DND-41 (cell line): ENCODE data around the gene RBM19.
"Not testable (repeated sequence)": the region's sequence is repeated elsewhere in the genome, so short reads cannot be mapped to it uniquely, and the experiment has no call there.

Experiments used
- ATAC-seq: fragments of 200-7000 bp; cut with Tn5 transposase; 3 replicates; pipeline ENCODE4 v1.9.1; 2021; ENCODE audit warnings: low read depth; ENCODE audit not compliant: insufficient read depth
- DNase-seq: peaks from one replicate; pipeline ENCODE4 v3.0.0-alpha.2; 2020
- H2AFZ ChIP-seq: 2 replicates; pipeline ENCODE4 v1.6.0; 2012; ENCODE audit warnings: low read depth, low read length
- H3K27ac ChIP-seq: 2 replicates; pipeline ENCODE4 v1.5.1; 2012; ENCODE audit warnings: low read length, inconsistent platforms
- H3K27me3 ChIP-seq: fragments of 200-600 bp; sonication (generic); 2 replicates; pipeline ENCODE4 v1.6.0; 2012; ENCODE audit warnings: low read length, mild to moderate bottlenecking, inconsistent platforms; ENCODE audit not compliant: insufficient read depth, poor library complexity
- H3K36me3 ChIP-seq: 2 replicates; pipeline ENCODE4 v1.5.1; 2012; ENCODE audit warnings: low read length, inconsistent platforms; ENCODE audit not compliant: insufficient read depth
- H3K4me1 ChIP-seq: 2 replicates; pipeline ENCODE4 v1.5.1; 2012; ENCODE audit warnings: mild to moderate bottlenecking, low read length; ENCODE audit not compliant: insufficient read depth
- H3K4me2 ChIP-seq: 2 replicates; pipeline ENCODE4 v1.6.0; 2012; ENCODE audit warnings: mild to moderate bottlenecking, moderate library complexity, low read length, inconsistent platforms; ENCODE audit not compliant: insufficient read depth
- H3K4me3 ChIP-seq, 2 experiments: fragments of 200-600 bp in 1 of 2; shearing (Covaris generic) in 1 of 2; 2 replicates each; pipeline ENCODE4 v1.5.1; 2012 to 2016; ENCODE audit warnings: inconsistent platforms in 2 of 2, low read length in 2 of 2, mild to moderate bottlenecking in 2 of 2, low read depth in 1 of 2, moderate library complexity in 1 of 2
- H3K79me2 ChIP-seq: 2 replicates; pipeline ENCODE4 v1.6.0; 2012; ENCODE audit warnings: low read length, inconsistent platforms; ENCODE audit not compliant: insufficient read depth
- H3K9ac ChIP-seq: 2 replicates; pipeline ENCODE4 v1.6.0; 2012; ENCODE audit warnings: low read depth, mild to moderate bottlenecking, inconsistent platforms, low read length, moderate library complexity
- H3K9me3 ChIP-seq: 2 replicates; pipeline ENCODE4 v1.5.1; 2012; ENCODE audit warnings: low read length, moderate library complexity, mild to moderate bottlenecking, inconsistent platforms; ENCODE audit not compliant: insufficient read depth, severe bottlenecking
- H4K20me1 ChIP-seq: 2 replicates; pipeline ENCODE4 v1.6.0; 2012; ENCODE audit warnings: low read length; ENCODE audit not compliant: insufficient read depth
- CTCF ChIP-seq: IDR thresholded peaks from 2 replicates; pipeline ENCODE4 v1.5.1; 2012; ENCODE audit warnings: borderline replicate concordance, low read length, moderate library complexity, mild to moderate bottlenecking; ENCODE audit not compliant: poor library complexity, severe bottlenecking; ENCODE audit errors: extremely low read depth
- EZH2 ChIP-seq: IDR thresholded peaks from 3 replicates; pipeline ENCODE4 v1.6.1; 2012; ENCODE audit warnings: borderline replicate concordance, low read depth, mild to moderate bottlenecking, moderate library complexity, low read length, inconsistent platforms; ENCODE audit not compliant: severe bottlenecking

RBM19 gene

DNA sequence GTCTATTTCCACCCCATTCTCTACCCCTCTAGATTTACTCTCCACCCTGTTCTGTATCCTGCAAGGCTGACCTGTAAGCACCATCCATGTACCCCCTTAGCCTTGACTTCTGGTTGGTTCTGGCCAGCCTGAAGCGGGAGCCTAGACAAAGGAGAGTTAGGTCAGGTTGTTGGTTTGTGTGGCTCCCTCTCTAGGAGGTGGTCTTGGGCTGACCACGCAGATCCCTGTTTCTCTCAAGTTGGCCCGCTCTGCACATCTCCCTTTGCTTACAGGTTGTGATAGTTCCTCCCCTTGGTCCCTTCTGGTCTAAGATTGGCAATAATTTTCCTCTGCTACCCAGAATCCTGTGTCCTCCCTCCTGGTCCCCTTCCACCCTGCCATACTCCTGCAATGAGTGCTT lies 38.3 kb upstream of the RBM19 start:
- H3K4me1 ChIP-seq = no peaks in the 10 kb centered on the region
- no peak overlapping the region for H3K4me3 ChIP-seq
- H2AFZ ChIP-seq = no peak overlapping the region
- H3K9me3 ChIP-seq = no peaks in the 10 kb centered on the region
- H3K79me2 ChIP-seq = no peaks in the 10 kb centered on the region
- DNase-seq = no peak
- H3K9ac ChIP-seq = no peak overlapping the region
- no peak for ATAC-seq
- no peak overlapping the region for H3K4me2 ChIP-seq
- TF ChIP-seq EZH2 (no peak), CTCF (no peak)
- H3K36me3 ChIP-seq = no peaks in the 10 kb centered on the region
- H3K27ac ChIP-seq = no peak overlapping the region
- peaks cover 5% of the 10 kb centered on the region for H3K27me3 ChIP-seq
- H4K20me1 ChIP-seq = no peaks in the 10 kb centered on the region

DNA sequence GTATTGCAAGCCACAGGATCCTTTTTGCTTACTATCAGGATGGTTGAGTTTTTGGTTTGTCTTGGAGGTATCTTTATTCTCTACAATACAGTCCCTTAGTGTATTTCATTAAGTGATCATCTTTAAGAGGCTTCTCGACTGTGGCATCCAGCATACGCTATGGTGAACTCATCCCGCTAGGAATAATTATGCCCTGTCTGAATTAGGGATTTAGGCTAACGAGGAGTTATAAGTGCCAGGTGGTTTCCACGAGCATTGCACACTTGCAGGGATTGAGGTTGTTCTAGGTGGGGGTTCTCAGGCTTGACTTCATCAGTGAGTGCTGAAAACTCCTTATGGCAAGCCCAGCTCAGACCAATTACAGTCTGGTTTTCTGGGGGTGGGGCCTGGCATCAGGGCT lies 37.2 kb upstream of the RBM19 start:
- Histone ChIP-seq H3K79me2 (no peaks in the 10 kb centered on the region), H3K36me3 (no peaks in the 10 kb centered on the region), H3K9me3 (no peaks in the 10 kb centered on the region), H3K4me1 (no peaks in the 10 kb centered on the region), H3K27me3 (peaks cover 5% of the 10 kb centered on the region), H3K9ac (no peak overlapping the region), H3K4me2 (no peak overlapping the region), H4K20me1 (no peaks in the 10 kb centered on the region), H3K4me3 (no peak overlapping the region), H3K27ac (no peak overlapping the region), H2AFZ (no peak overlapping the region)
- TF ChIP-seq CTCF (no peak), EZH2 (no peak)
- DNase-seq (no peak), ATAC-seq (no peak)

DNA sequence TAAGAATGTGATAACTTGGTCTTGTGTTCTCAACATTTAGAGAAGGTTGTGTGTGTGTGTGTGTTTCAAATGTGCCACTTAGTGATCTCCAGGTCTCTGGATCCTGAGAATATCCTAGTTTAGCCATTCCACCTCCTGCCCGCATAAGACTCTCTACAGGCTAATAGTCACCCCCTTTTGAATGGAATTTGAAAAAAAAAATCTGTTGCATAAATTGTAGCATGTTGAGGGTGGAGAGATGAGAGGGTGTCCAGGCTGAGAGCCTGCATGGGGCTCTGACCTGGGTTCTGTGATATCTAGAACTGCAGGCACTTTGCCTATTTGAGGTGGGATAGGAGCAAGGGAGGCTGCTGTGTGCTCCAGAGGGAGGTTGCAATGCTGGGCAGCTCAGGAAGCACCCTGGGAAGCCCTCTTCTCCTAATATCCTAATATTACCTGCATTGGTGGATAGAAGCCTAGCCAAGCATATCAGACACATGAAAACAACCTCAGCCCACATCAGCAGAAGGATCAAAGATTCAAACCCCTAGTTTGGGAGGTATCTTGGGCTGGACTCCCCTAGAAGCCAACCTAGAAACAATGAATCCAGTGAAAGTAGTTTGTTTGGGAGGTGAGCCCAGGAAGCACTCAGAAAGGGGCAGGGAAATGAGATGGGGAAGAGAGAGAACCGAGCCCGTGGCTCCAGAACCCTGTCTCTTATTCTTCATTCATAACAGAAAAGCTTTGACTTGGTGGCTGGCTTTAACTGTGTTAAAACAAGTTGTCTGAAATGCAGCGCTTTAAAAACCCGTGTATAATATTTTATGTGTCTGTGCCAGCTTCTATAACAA lies 35.6 kb upstream of the RBM19 start:
- no peaks in the 10 kb centered on the region for H4K20me1 ChIP-seq
- no peak overlapping the region for H2AFZ ChIP-seq
- ATAC-seq (no peak), DNase-seq (no peak)
- no peak overlapping the region for H3K27ac ChIP-seq
- H3K4me1 ChIP-seq = no peaks in the 10 kb centered on the region
- no peak overlapping the region for H3K4me3 ChIP-seq
- no peaks in the 10 kb centered on the region for H3K36me3 ChIP-seq
- H3K27me3 ChIP-seq = peaks cover 5% of the 10 kb centered on the region
- no peak overlapping the region for H3K9ac ChIP-seq
- H3K4me2 ChIP-seq = no peak overlapping the region
- H3K9me3 ChIP-seq = no peaks in the 10 kb centered on the region
- H3K79me2 ChIP-seq = no peaks in the 10 kb centered on the region
- TF ChIP-seq EZH2 (no peak), CTCF (no peak)

- Histone ChIP-seq H3K36me3 (no peaks in the 10 kb centered on the region), H3K9ac (no peak overlapping the region), H3K79me2 (no peaks in the 10 kb centered on the region), H3K4me1 (no peaks in the 10 kb centered on the region), H2AFZ (no peak overlapping the region), H3K4me2 (no peak overlapping the region), H3K27ac (no peak overlapping the region), H3K4me3 (no peak overlapping the region), H4K20me1 (no peaks in the 10 kb centered on the region), H3K27me3 (peaks cover 9% of the 10 kb centered on the region), H3K9me3 (no peaks in the 10 kb centered on the region)
- DNase-seq (no peak), ATAC-seq (no peak)
- TF ChIP-seq CTCF (no peak), EZH2 (no peak)
Observed at GRCh38 chr12:114000861-114001260, 34.7 kb upstream of the RBM19 start.

DNA sequence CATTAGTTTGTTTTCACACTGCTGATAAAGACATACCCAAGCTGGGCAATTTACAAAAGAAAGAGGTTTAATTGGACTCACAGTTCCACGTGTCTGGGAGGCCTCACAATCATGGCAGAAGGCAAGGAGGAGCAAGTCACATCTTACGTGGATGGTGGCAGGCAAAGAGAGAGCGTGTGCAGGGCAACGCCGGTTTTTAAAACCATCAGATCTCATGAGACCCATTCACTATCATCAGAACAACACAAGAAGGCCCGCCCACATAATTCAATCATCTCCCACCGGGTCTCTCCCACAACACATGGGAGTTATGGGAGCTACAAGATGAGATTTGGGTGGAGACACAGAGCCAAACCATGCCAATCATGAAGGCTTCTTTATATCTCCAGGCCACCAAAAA lies 34.1 kb upstream of the RBM19 start:
- not testable (repeated sequence) for H3K36me3 ChIP-seq, H4K20me1 ChIP-seq, H3K9me3 ChIP-seq, H2AFZ ChIP-seq, ATAC-seq, H3K27ac ChIP-seq, H3K4me2 ChIP-seq, H3K9ac ChIP-seq, H3K4me1 ChIP-seq, H3K4me3 ChIP-seq, DNase-seq, H3K79me2 ChIP-seq
- peaks cover 11% of the 10 kb centered on the region for H3K27me3 ChIP-seq
